ENCODE measurements around the gene TMEM150C.
"Not testable (repeated sequence)": the region's sequence is repeated elsewhere in the genome, so short reads cannot be mapped to it uniquely, and the experiment has no call there.

TMEM150C gene

GRCh38 chr4:82480771-82481505 is 80.8 kb downstream of the TMEM150C start:
- POLR2A ChIA-PET = no interaction called here

GRCh38 chr4:82479562-82479961 is 82.2 kb downstream of the TMEM150C start:
- no peak for DNase-seq (ENCODE audit: extremely low spot score)
- ChIA-PET POLR2A (no interaction called here), CTCF (interaction anchor here (1.1 kb wide), 1 partner anchor 27 kb away, joined by 3 read pairs; no protein-coding TSS in a partner anchor)
- TF ChIP-seq CTCF (IDR thresholded peaks at IDR 0.05; ENCODE audit: control extremely low read depth, extremely low read depth, low read depth, missing control alignments) = no peak

More at GRCh38 chr4:82480771-82481505, 80.8 kb downstream of the TMEM150C start:
- DNase-seq (ENCODE audit: extremely low spot score) = no peak
- CTCF ChIA-PET = interaction anchor here (0.7 kb wide), 1 partner anchor 51 kb away, joined by 3 read pairs; the partner anchor contains the start of gene HNRNPDL
- no peak for TF ChIP-seq CTCF (IDR thresholded peaks at IDR 0.05; ENCODE audit: control extremely low read depth, extremely low read depth, low read depth, missing control alignments)

- DNase-seq (ENCODE audit: extremely low spot score); CTCF ChIA-PET; POLR2A ChIA-PET: not testable (repeated sequence)
Measured at GRCh38 chr4:82477469-82477868, 84.3 kb downstream of the TMEM150C start.

- POLR2A ChIA-PET; DNase-seq (ENCODE audit: extremely low spot score): not testable (repeated sequence)
- CTCF ChIA-PET = interaction anchor here (1.0 to 1.3 kb wide), 2 partner anchors 8 to 17 kb away, joined by 4 to 5 read pairs; no protein-coding TSS in a partner anchor
Measured at GRCh38 chr4:82475931-82476330, 85.9 kb downstream of the TMEM150C start.

- no peak for TF ChIP-seq CTCF (IDR thresholded peaks at IDR 0.05; ENCODE audit: control extremely low read depth, extremely low read depth, low read depth, missing control alignments)
- ChIA-PET CTCF (interaction anchor here (0.8 to 3.5 kb wide), 3 partner anchors 10 to 248 kb away, joined by 3 to 16 read pairs (median 5); no protein-coding TSS in a partner anchor), POLR2A (no interaction called here)
- no peak for DNase-seq (ENCODE audit: extremely low spot score)
Measured at GRCh38 chr4:82473621-82474164, 88.1 kb downstream of the TMEM150C start.

GRCh38 chr4:82473080-82473479 is 88.7 kb downstream of the TMEM150C start:
- CTCF ChIA-PET = interaction anchor here (1.0 to 3.5 kb wide), 2 partner anchors 10 to 249 kb away, joined by 5 to 16 read pairs; no protein-coding TSS in a partner anchor
- POLR2A ChIA-PET; DNase-seq (ENCODE audit: extremely low spot score): not testable (repeated sequence)

GRCh38 chr4:82469791-82470345 is 91.9 kb downstream of the TMEM150C start:
- ChIA-PET CTCF (interaction anchor here (1.2 to 1.5 kb wide), 2 partner anchors 33 to 252 kb away, joined by 3 read pairs; no protein-coding TSS in a partner anchor), POLR2A (no interaction called here)
- no peak for TF ChIP-seq CTCF (IDR thresholded peaks at IDR 0.05; ENCODE audit: control extremely low read depth, extremely low read depth, low read depth, missing control alignments)
- no peak for DNase-seq (ENCODE audit: extremely low spot score)

- no peak for TF ChIP-seq CTCF (IDR thresholded peaks at IDR 0.05; ENCODE audit: control extremely low read depth, extremely low read depth, low read depth, missing control alignments)
- ChIA-PET POLR2A (interaction anchor here (0.7 kb wide), 1 partner anchor 38 kb away, joined by 3 read pairs; no protein-coding TSS in a partner anchor), CTCF (interaction anchor here (1.1 to 1.6 kb wide), 2 partner anchors 20 to 272 kb away, joined by 3 to 4 read pairs; no protein-coding TSS in a partner anchor)
- DNase-seq (ENCODE audit: extremely low spot score) = no peak
Measured at GRCh38 chr4:82467471-82467870, 94.3 kb downstream of the TMEM150C start.

Data from GM10248 (cell line).